ENCODE data around the gene FDCSP.
"Not testable (repeated sequence)": the region's sequence is repeated elsewhere in the genome, so short reads cannot be mapped to it uniquely, and the experiment has no call there.

- TF ChIP-seq CTCF, POLR2A, POLR2AphosphoS5, EP300 (IDR thresholded peaks at IDR 0.05): not testable (repeated sequence)
Observed at GRCh38 chr4:70212752-70213151, 13.2 kb upstream of the FDCSP start.
